SU-DHL-6 (cell line): Measurements from ENCODE around the gene SLC22A3.

Experiments used
- H2AFZ ChIP-seq: fragments of 200-600 bp; sonication (generic); 2 replicates; pipeline ENCODE4 v1.6.1; 2014; ENCODE audit warnings: low read depth, mild to moderate bottlenecking, moderate library complexity, mixed read lengths, antibody characterized with exemption, low read length; ENCODE audit not compliant: severe bottlenecking
- H3F3A ChIP-seq: fragments of 200-600 bp; shearing (Covaris generic); 2 replicates; pipeline ENCODE4 v1.6.0; 2016; ENCODE audit warnings: antibody characterized with exemption, mild to moderate bottlenecking; ENCODE audit not compliant: insufficient read depth
- H3K27ac ChIP-seq: fragments of 200-600 bp; sonication (generic); 2 replicates; pipeline ENCODE4 v1.5.1; 2016; ENCODE audit warnings: low read depth, mild to moderate bottlenecking, low read length, moderate library complexity, mixed read lengths
- H3K27me3 ChIP-seq: fragments of 200-600 bp; sonication (generic), shearing (Covaris generic); 2 replicates; pipeline ENCODE4 v1.6.0; 2014; ENCODE audit warnings: mild to moderate bottlenecking, low read length
- H3K36me3 ChIP-seq: fragments of 200-600 bp; sonication (generic); 2 replicates; pipeline ENCODE4 v1.6.1; 2014; ENCODE audit warnings: mild to moderate bottlenecking, low read length, mixed read lengths
- H3K4me2 ChIP-seq: fragments of 300-600, 200-600 bp; shearing (Covaris generic), sonication (generic); 2 replicates; pipeline ENCODE4 v1.6.0; 2014; ENCODE audit warnings: low read length, low read depth, mild to moderate bottlenecking; ENCODE audit not compliant: poor library complexity, severe bottlenecking
- H3K4me3 ChIP-seq: fragments of 200-600 bp; sonication (generic); 2 replicates; pipeline ENCODE4 v1.5.1; 2014; ENCODE audit warnings: antibody characterized with exemption, low read length, mild to moderate bottlenecking, mixed read lengths; ENCODE audit not compliant: insufficient read depth, poor library complexity, severe bottlenecking
- H3K79me2 ChIP-seq: fragments of 200-600 bp; sonication (generic); 2 replicates; pipeline ENCODE4 v1.6.1; 2014; ENCODE audit warnings: mild to moderate bottlenecking, low read length, moderate library complexity; ENCODE audit not compliant: insufficient read depth
- H3K9ac ChIP-seq: fragments of 200-600 bp; sonication (generic); 2 replicates; pipeline ENCODE4 v1.7.0; 2014; ENCODE audit warnings: mild to moderate bottlenecking, low read length
- H3K9me2 ChIP-seq: fragments of 200-600 bp; sonication (generic); replicated peaks from 2 replicates; pipeline ENCODE4 v1.6.1; 2014; ENCODE audit warnings: low read length; ENCODE audit not compliant: insufficient read depth
- H3K9me3 ChIP-seq: fragments of 200-600 bp; sonication (generic); 2 replicates; pipeline ENCODE4 v1.6.1; 2014; ENCODE audit warnings: low read length, mixed read lengths; ENCODE audit not compliant: insufficient read depth
- H4K20me1 ChIP-seq: fragments of 200-600 bp; sonication (generic); 2 replicates; pipeline ENCODE4 v1.6.1; 2014; ENCODE audit warnings: low read depth, mild to moderate bottlenecking, antibody characterized with exemption, low read length, moderate library complexity, mixed read lengths
- CTCF ChIP-seq: fragments of 200-600 bp; sonication (generic); IDR thresholded peaks from one replicate; pipeline ENCODE4 v1.5.1; 2017; ENCODE audit warnings: antibody characterized with exemption, mild to moderate bottlenecking, low read length, moderate library complexity; ENCODE audit not compliant: insufficient read depth, poor library complexity, severe bottlenecking
- EZH2phosphoT487 ChIP-seq: fragments of 200-600 bp; sonication (generic), shearing (Covaris generic); conservative IDR thresholded peaks from 2 replicates; pipeline ENCODE4 v1.6.1; 2018; ENCODE audit warnings: mild to moderate bottlenecking, antibody characterized with exemption, low read length, moderate library complexity, mixed read lengths

Gene SLC22A3

GRCh38 chr6:160379466-160379865 is 31.3 kb downstream of the SLC22A3 start:
- no peaks in the 10 kb centered on the region for H3F3A ChIP-seq
- H3K9me3 ChIP-seq, result no peaks in the 10 kb centered on the region
- H3K27ac ChIP-seq, result no peak overlapping the region
- H3K9me2 ChIP-seq, result no peaks in the 10 kb centered on the region
- H3K4me3 ChIP-seq, result no peak overlapping the region
- no peaks in the 10 kb centered on the region for H4K20me1 ChIP-seq
- H2AFZ ChIP-seq, result no peak overlapping the region
- H3K79me2 ChIP-seq, result no peaks in the 10 kb centered on the region
- no peaks in the 10 kb centered on the region for H3K27me3 ChIP-seq
- H3K4me2 ChIP-seq, result no peak overlapping the region
- no peak overlapping the region for H3K9ac ChIP-seq
- H3K36me3 ChIP-seq, result no peaks in the 10 kb centered on the region
- TF ChIP-seq CTCF (no peak), EZH2phosphoT487 (no peak)

- no peaks in the 10 kb centered on the region for H3K9me2 ChIP-seq
- TF ChIP-seq CTCF, result no peak
- no peak for TF ChIP-seq EZH2phosphoT487
- no peaks in the 10 kb centered on the region for H3F3A ChIP-seq
- no peak overlapping the region for H3K4me3 ChIP-seq
- H4K20me1 ChIP-seq, result no peaks in the 10 kb centered on the region
- H3K36me3 ChIP-seq, result no peaks in the 10 kb centered on the region
- H2AFZ ChIP-seq, result no peak overlapping the region
- H3K27me3 ChIP-seq, result no peaks in the 10 kb centered on the region
- H3K27ac ChIP-seq, result no peak overlapping the region
- H3K9me3 ChIP-seq, result no peaks in the 10 kb centered on the region
- H3K9ac ChIP-seq, result no peak overlapping the region
- no peaks in the 10 kb centered on the region for H3K79me2 ChIP-seq
- H3K4me2 ChIP-seq, result no peak overlapping the region
These were observed 34.8 kb downstream of the SLC22A3 start for GRCh38 chr6:160382946-160383345.

GRCh38 chr6:160386869-160387530 is 38.8 kb downstream of the SLC22A3 start:
- Histone ChIP-seq H3K4me3 (no peak overlapping the region), H3K79me2 (no peaks in the 10 kb centered on the region), H4K20me1 (no peaks in the 10 kb centered on the region), H3K27me3 (no peaks in the 10 kb centered on the region), H3K9me2 (no peaks in the 10 kb centered on the region), H3K36me3 (no peaks in the 10 kb centered on the region), H3F3A (no peaks in the 10 kb centered on the region), H3K9me3 (no peaks in the 10 kb centered on the region), H3K27ac (no peak overlapping the region), H3K4me2 (no peak overlapping the region), H2AFZ (no peak overlapping the region), H3K9ac (no peak overlapping the region)
- no peak for TF ChIP-seq CTCF
- TF ChIP-seq EZH2phosphoT487, result no peak
